Neural crest cell (in vitro differentiated cells): ENCODE measurements around the gene CISTR. TPM values are rescaled to one million over a fixed set of nuclear protein-coding genes. Genes with fewer than 3 reads are reported as not detected.

ENCODE experiments used
- DNase-seq: peaks from one replicate; pipeline ENCODE4 v3.0.0; 2021; ENCODE audit warnings: low read depth, mixed read lengths, low spot score
- H3K27ac Mint-ChIP-seq: one replicate; pipeline ENCODE4 v1.8.0; 2021; ENCODE audit warnings: mild to moderate bottlenecking, mixed read lengths; ENCODE audit not compliant: unreplicated experiment
- H3K27me3 Mint-ChIP-seq: 2 replicates; pipeline ENCODE4 v1.8.0; 2021; ENCODE audit warnings: low read depth, mild to moderate bottlenecking, mixed read lengths
- H3K36me3 Mint-ChIP-seq: 2 replicates; pipeline ENCODE4 v1.8.0; 2021; ENCODE audit warnings: low read depth, mild to moderate bottlenecking, mixed read lengths
- H3K4me1 Mint-ChIP-seq: 2 replicates; pipeline ENCODE4 v1.8.0; 2021; ENCODE audit warnings: mixed read lengths
- H3K4me3 Mint-ChIP-seq: one replicate; pipeline ENCODE4 v1.8.0; 2021; ENCODE audit warnings: mild to moderate bottlenecking, mixed read lengths
- H3K9me3 Mint-ChIP-seq: 2 replicates; pipeline ENCODE4 v1.8.0; 2021; ENCODE audit warnings: mixed read lengths
- total RNA-seq: library from RNA; stranded (reverse); gene quantifications from 2 replicates; pipeline ENCODE4 v1.2.1, GENCODE V29; 2021
- TF ChIP-seq, protein P1 (sequence below): fragments of 200-600 bp; sonication (generic); conservative IDR thresholded peaks from 2 replicates; pipeline ENCODE4 v1.5.0; 2021; ENCODE audit warnings: antibody characterized with exemption, mild to moderate bottlenecking

CISTR gene
- total RNA-seq, 1 donor from 2014 or later, result 0.61 TPM

DNA sequence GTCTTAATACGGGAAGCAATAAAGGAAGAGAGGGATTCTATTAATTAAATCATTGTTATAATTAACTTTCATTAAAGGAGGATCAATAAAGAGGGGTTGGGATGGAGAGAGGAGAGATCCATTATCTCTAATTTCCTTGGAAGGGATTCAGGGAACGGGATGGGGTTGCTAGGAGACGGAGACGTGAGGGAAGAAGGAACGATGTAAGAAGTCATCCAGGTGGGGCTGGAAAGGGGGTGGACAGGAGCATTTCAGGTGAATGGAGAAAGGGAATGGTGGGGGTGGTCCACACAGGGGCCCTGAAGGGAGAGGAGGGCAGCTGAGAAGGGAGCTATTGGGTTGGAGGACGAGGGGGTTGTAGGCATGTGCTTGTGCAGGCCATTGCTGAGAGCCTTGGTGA is 41.7 kb downstream of the CISTR start:
- Mint-ChIP-seq H3K9me3 (no peaks in the 10 kb centered on the region), H3K27ac (no peak overlapping the region), H3K4me3 (no peak overlapping the region), H3K4me1 (peaks cover 10% of the 10 kb centered on the region), H3K27me3 (peaks cover 50% of the 10 kb centered on the region), H3K36me3 (no peaks in the 10 kb centered on the region)
- no peak for DNase-seq
- TF ChIP-seq, protein P1, sequence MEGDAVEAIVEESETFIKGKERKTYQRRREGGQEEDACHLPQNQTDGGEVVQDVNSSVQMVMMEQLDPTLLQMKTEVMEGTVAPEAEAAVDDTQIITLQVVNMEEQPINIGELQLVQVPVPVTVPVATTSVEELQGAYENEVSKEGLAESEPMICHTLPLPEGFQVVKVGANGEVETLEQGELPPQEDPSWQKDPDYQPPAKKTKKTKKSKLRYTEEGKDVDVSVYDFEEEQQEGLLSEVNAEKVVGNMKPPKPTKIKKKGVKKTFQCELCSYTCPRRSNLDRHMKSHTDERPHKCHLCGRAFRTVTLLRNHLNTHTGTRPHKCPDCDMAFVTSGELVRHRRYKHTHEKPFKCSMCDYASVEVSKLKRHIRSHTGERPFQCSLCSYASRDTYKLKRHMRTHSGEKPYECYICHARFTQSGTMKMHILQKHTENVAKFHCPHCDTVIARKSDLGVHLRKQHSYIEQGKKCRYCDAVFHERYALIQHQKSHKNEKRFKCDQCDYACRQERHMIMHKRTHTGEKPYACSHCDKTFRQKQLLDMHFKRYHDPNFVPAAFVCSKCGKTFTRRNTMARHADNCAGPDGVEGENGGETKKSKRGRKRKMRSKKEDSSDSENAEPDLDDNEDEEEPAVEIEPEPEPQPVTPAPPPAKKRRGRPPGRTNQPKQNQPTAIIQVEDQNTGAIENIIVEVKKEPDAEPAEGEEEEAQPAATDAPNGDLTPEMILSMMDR, result no peak

DNA sequence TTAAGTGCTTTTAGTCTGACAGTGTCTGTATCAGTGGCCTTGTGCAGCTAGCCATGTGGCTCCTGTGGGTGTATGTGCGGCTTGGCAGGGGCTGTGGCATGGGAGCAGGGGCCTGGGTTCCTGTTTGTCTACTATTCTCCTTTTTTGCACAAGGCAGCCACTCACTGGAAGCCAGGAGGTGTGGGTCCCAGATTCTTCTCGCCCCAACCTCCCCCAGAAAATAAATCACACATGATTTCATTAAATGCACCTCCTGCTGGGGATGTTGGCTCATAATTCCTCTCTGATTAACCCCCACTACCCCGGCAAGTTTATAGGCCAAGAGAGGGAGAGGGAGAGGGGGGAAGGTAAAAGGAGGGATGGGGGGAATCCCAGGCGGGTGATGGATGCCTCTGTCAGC is 42.1 kb downstream of the CISTR start:
- peaks cover 54% of the 10 kb centered on the region for H3K27me3 Mint-ChIP-seq
- no peak overlapping the region for H3K27ac Mint-ChIP-seq
- TF ChIP-seq, protein P1, result no peak
- H3K9me3 Mint-ChIP-seq, result no peaks in the 10 kb centered on the region
- H3K4me3 Mint-ChIP-seq, result no peak overlapping the region
- H3K36me3 Mint-ChIP-seq, result no peaks in the 10 kb centered on the region
- peaks cover 10% of the 10 kb centered on the region for H3K4me1 Mint-ChIP-seq
- DNase-seq, result no peak

GRCh38 chr12:53706080-53706479 is 45.7 kb downstream of the CISTR start:
- no peak overlapping the region for H3K4me3 Mint-ChIP-seq
- TF ChIP-seq, protein P1, result no peak
- peaks cover 90% of the 10 kb centered on the region for H3K27me3 Mint-ChIP-seq
- no peak overlapping the region for H3K27ac Mint-ChIP-seq
- H3K9me3 Mint-ChIP-seq, result no peaks in the 10 kb centered on the region
- H3K4me1 Mint-ChIP-seq, result no peaks in the 10 kb centered on the region
- H3K36me3 Mint-ChIP-seq, result no peaks in the 10 kb centered on the region
- no peak for DNase-seq

GRCh38 chr12:53703756-53704155 is 48.0 kb downstream of the CISTR start:
- peaks cover 93% of the 10 kb centered on the region for H3K27me3 Mint-ChIP-seq
- no peaks in the 10 kb centered on the region for H3K4me1 Mint-ChIP-seq
- H3K36me3 Mint-ChIP-seq, result no peaks in the 10 kb centered on the region
- no peak overlapping the region for H3K4me3 Mint-ChIP-seq
- H3K9me3 Mint-ChIP-seq, result no peaks in the 10 kb centered on the region
- no peak overlapping the region for H3K27ac Mint-ChIP-seq
- DNase-seq, result no peak
- TF ChIP-seq, protein P1, result no peak

DNA sequence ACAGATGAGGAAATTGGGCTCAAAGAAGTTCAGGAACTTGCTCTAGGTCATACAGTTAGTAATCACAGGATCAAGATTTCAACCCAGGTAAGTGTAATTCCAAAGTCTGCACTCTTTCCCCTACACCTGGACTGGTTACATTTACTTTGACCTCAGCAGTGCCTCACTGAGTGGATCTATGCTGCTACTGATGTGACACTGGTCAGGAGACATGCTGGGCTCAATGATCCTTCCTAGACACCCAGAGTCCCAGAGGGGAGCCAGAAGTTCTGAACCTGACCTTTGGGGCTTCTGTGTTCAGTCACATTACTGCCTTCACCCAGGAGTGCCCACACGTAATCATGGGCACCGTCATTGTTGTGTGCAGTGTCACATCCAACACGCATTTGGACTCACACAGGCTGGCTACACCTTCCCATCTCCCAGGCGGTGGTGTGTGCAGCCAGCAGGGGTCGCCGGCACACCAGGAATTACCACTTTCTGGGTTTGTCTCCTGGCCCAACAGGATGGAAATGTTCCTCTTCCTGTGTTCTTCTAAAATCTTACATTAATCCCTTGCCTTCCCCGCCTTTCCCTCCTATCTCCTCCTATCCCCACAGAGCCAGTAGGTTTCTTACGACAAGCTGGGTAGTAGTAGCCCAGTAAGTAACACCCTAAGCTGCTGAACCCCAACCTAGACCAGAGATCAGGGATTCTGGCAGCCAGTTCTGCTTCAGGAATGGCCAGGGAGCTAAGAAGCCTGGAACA is 50.1 kb downstream of the CISTR start:
- no peak overlapping the region for H3K4me3 Mint-ChIP-seq

More for the DNA sequence above, 50.1 kb downstream of the CISTR start:
- Mint-ChIP-seq H3K4me1 (peaks cover 3% of the 10 kb centered on the region), H3K9me3 (no peaks in the 10 kb centered on the region), H3K36me3 (no peaks in the 10 kb centered on the region), H3K27ac (no peak overlapping the region), H3K27me3 (peaks cover 99% of the 10 kb centered on the region)
- TF ChIP-seq, protein P1, result peak; percentile 93
- peak; percentile 77 for DNase-seq
